HG02981 (cell line): Measurements from ENCODE around the gene USP43.
"Not testable (repeated sequence)": the region's sequence is repeated elsewhere in the genome, so short reads cannot be mapped to it uniquely, and the experiment has no call there.

Experiments
- ATAC-seq: cut with Tn5 transposase; IDR thresholded peaks from one replicate; pipeline ENCODE4 v1.9.1; 2021; ENCODE audit warnings: mild to moderate bottlenecking, moderate library complexity; ENCODE audit not compliant: unreplicated experiment

The USP43 gene

DNA sequence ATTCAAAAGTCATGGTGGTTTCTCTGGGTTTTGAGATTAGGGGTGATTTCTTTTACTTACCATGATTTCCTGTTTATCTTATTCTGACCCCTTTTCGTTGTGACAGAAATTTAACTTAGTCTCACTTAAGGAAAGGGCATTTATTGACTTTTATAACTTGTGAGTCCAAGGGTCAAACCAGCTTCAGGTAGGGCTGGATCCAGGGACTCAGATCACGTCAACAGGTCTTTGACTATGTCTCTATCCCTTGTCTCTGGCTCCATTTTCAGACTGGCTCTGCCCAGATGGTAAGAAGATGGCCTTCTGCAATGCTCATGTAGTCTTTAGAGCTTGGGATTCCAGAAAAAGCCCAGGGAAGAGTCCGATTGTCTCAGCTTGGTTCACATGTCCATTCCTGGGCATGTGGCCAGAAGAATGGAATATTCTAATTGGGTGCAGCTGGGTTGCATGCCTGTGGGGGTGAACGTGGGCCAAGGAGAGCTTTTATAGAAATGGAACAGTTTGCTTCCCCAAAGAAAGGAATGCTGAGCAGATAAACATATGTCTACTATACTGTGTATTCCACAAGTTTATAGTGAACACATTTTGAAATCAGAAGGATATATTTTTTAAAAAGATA, 13.4 kb downstream of the USP43 start:
- ATAC-seq = no peak

DNA sequence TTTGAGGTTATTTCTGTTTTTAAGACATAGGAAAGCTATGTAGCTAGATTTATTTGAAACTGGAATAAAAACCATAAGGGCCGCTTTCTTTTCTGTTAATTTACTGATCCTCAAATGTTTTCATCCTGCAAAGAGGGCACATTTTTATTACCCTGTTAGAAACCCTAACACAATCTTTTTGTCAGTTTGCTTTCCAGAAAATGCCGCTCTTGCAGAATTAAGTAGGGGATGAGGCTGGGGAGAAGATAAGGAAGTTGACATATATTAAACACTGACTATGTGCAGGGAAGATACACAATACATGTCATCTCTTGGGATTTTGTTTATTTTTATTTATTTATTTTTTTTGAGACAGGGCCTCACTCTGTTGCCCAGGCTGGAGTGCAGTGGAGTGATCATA, 15.7 kb downstream of the USP43 start:
- ATAC-seq = no peak

DNA sequence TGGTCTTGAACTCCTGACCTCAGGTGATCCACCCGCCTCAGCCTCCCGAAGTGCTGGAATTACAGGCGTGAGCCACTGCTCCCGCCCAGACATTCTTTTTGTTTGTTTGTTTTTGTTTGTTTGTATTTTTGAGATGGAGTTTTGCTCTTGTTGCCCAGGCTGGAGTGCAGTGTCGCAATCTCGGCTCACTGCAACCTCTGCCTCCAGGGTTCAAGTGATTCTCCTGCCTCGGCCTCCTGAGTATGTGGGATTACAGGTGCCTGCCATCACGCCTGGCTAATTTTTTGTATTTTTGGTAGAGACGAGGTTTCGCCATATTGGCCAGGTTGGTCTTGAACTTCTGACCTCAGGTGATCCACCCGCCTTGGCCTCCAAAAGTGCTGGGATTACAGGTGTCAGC, 18.2 kb downstream of the USP43 start:
- ATAC-seq = not testable (repeated sequence)

DNA sequence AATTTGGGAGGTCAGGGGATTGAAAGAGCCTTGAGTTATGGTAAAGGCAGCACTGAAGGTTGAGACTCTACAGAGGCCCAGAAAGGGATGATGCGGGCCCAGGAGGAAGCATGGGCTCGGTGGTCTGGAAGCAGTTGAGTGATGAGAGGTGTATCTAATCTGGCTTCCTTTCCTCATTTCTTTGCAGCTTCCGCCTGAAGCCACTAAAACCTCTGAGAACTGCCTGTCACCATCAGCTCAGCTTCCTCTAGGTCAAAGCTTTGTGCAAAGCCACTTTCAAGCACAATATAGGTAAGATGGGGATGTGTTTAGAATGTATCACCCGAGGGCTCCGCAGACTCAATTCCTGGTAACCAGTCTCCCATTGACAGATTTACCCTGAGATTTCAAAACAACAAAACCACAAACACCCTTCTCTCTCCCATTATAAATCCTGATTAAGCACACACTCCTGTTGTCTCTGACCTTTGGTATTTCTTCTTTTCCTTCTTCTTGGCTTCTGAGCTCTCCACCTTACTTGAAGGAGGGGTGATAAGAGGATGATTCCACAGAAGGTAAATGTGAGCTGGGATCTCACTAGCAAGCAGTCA, 21.2 kb downstream of the USP43 start:
- no peak for ATAC-seq

DNA sequence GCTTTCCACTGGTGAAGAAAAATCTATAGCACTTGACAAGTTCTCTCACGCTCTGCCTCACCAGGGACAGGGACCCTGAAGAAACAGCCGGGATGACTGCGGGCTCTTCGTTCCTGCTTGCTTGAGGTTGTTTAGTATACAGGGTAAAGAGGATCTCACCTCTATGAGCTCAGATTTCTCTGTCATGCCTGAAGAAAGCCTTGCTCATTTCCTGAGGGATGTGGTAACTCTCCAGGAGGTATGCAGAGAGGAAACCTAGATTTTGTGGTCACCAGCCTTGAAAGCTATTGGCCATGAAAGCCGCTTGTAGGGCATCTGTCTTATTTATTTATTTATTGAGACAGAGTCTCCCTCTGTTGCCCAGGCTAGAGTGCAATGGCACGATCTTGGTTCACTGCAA, 23.2 kb downstream of the USP43 start:
- ATAC-seq = no peak

DNA sequence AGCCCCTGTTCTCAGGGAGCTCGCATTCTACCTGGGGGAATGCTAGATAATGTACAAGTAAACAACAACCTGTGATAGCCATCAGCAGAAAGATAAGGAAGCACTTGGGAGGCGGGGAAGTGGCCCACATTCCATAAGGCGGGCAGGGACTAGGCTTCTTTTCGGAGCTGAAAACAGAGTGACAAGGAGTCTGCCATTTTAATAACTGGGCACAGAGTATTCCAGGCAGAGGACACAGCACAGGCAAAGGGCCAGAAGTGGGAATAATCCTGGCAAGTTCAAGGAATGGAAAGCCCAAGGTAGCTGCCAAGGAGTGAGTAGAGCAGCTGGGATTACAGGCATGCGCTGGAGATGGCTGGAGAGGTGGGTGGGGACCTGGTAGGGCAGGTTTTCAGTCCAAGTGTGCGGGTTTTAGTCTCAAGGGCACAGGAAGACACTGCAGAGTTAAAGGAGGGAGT, 24.3 kb downstream of the USP43 start:
- ATAC-seq = no peak

DNA sequence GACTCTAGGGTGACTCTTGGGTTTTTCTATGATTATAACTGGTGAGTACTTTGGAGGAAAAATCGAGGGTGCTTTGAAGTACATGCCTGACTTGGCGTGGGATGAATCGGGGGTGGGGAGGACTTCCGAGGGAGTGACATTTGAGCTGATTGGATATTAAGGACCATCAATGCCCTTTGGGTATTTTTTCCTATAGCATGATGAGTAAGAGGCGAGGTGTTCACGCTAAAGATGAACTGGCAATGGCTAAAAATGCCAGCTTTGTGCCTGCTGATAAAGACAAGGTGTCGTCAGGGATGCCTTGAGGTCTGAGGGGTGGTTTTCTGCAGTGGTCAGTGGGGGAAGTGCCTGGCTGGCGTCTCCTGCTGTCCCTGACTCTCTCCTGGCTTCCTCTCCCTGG, 25.3 kb downstream of the USP43 start:
- ATAC-seq = no peak

DNA sequence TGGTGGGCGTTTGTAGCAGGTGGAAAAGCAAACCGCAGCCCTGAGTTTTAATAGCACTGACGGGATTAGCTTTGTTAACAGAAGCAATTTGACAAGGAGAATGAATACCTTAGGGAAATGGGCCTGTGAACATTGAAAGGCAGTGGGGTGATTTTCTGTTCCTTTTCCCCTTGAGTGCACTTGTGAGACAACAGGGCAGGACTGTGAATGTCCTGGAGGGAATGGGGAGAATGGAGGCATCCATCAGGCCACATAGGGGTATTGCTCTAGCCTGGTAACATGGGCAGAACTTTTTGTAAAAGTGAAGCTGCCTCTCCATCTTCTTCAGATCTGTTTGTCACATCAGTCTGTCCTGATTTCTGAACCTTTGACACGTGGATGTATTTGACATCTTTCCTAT, 26.2 kb downstream of the USP43 start:
- no peak for ATAC-seq

DNA sequence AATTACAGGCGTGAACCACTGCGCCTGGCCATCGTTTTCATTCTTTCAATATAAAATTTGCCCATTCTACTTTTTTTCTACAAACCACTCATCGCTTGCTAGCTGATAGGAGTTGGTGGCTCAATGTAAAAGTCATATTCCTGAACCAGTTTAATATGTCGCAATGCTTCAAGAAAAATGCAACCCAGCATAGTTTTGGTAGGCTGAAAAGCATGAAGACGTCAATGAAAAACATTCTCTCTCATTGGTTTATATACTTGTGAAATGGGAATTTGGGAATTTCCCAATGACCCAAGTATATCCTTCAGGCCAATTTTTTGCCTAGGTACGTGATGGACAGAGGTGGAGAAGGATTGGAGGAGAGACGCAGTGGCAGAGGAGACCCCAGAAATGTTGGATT, 26.9 kb downstream of the USP43 start:
- ATAC-seq = no peak

DNA sequence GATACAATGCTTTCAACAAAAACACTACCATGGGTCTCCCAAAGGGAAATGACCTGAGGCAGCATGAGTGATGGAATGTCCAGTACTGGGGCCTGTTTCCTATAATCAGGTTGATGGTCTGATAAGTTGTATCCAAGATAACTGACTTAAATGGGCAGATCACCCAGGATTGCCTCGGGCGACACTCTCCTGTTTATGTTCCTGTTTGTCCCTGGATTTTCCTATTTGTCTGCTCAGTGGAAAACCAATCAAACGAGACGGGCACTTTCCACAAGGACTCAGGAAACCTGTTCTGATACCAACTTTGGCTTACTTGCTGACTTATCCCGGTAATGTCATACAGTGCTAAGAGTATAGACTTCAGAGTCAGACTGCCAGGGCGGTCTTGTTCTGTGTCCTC, 27.4 kb downstream of the USP43 start:
- no peak for ATAC-seq

DNA sequence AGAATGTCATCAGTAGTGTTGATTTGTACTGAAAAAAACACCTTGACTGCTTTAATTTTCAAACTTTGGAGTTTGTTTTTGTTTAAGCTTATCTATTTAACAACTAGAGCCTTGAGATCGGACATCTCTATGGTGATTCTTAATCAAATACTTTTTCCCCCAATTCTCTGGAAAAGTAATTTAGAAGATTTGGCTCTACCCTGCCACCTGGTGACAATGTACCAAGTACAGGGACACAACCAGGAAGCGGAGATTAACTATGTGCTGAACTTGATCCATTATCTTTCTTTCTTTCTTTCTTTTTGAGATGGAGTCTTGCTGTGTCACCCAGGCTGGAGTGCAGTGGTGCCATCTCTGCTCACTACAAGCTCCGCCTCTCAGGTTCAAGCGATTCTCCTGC, 30.8 kb downstream of the USP43 start:
- ATAC-seq = no peak

DNA sequence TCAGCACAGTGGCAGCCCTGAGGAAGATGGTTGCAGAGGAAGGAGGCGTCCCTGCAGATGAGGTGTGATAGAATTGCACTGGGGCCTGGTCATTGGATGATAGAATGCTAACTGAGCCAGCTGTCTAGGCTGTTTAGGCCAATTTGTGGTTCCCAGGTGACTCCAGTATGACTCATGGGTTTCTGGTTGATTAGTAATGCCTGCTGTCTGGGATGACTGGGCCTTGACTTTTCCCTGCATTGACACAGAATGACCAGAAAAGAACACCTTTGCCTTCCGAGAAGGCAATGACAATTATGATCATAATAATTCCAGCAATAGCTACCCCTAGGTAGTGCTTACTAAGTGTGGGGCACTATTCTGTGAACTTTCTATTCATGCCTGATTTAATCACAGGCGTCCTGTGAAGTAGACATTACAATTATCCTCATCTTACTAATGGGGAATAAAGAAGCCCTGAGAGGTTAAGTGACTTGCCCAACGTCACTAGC, 31.5 kb downstream of the USP43 start:
- ATAC-seq = no peak

DNA sequence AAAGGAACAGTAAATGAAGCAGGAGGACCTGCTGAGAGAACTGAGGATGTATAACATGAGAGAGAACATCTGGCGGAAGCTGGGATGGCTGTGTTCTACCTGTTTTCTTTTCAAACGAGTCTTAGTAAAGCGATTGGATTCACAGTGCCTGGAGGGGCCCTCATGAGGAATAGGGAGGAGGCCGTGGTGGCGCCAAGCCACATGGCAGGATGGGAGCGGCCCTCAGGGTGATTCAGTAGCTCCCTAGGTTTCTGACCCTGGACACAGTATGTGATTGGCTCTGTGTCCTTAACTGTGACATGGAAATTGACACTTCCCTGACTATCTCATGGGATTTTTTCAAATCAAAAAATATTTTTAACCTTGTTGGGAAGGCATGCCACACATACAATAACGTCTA, 32.1 kb downstream of the USP43 start:
- no peak for ATAC-seq

DNA sequence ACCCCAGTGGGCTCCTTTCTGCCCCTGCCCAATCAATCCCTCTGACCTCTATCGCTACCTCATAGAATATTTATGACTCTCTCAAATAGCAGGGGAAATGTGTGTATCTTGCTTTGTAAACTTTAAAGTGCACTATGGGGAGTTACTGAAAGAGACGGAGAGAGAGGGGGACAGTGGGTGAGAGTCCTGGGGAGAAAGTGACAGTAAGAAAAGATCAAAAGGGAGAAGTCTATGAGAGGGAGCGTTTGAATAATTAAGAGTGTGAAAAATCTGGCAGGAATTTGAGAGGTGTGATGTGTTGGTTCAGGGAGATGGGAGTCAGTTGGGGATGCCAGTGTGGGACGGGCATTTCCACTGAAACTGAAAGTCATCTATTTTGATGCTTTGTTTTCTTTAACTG, 32.6 kb downstream of the USP43 start:
- no peak for ATAC-seq

DNA sequence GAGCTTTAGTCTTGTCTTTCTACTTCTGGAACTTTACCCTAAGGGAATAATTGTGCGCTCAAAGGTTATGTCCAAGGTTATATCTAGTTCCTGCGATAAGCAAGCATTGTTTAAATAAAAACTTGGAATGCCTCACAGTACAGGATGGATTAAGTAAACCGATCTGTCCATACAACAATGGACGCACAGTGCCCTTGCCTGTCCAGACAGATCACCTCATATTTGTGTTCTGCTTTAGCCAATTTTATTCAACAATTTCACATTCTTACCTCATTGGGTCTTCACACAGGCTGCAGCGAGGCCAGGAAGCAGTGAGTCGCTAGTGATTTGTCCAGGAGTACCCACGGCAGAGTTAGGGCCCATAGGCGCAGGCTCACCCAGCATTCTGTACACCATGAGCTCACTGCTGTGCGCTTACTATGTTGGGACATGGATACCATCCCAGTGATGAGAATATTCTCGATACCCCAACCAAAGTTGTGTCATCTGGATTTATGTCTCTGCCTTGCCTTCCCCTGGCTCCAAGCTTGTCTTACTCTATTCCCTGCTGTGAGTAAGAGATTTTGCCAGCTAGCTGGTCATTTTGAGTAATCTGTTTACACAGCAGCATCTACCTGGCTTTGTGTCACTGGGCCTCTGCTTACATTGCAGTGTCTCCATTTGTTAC, 39.8 kb downstream of the USP43 start:
- no peak for ATAC-seq

DNA sequence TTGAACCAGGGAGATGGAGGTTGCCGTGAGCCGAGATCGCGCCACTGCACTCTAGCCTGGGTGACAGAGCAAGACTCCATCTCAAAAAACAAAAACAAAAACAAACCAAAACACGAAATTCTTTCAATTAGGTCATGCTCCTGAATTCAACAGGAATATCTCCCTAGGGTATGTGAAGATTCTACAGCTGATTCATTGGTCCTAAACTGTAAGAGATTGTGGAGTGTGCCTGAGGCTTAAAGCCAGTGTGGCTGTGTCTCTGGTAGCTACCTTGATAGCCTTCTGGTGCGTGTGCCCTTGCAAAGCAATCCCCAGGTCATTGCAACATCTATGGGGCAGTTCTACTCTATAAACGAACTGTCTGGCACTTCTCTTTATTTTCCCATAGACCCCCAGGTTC, 48.4 kb downstream of the USP43 start:
- ATAC-seq = no peak

DNA sequence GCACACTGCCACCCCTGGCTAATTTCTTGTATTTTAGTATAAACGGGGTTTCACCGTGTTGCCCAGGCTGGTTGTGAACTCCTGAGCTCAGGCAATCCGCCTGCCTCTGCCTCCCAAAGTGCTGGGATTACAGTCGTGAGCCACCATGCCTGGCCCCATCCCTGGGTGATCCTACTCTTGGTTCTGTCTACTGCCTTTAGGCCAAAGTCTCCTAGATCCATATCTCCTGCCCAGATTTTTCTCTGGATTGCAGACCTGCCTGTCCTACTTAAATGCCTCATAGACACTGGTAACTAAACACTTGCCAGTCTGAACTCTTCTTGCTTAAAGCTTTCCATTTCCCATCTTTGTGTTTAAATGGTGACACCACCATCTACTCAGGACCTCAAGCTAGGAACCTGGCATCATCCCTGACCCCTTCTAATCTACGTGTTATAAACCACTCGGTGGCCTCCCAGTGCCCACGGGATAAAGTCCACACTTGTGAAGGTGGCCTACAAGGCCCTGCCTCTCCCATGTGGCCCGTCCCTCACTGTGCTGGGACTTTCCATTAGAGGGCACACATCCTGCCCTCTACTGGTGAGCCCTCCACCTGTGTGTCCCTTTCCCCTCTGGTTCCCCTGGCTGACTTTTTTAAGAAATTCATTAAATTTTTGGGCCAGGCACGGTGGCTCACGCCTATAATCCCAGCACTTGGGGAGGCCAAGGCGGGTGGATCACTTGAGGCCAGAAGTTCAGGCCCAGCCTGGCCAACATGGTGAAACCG, 51.1 kb downstream of the USP43 start:
- ATAC-seq = no peak

DNA sequence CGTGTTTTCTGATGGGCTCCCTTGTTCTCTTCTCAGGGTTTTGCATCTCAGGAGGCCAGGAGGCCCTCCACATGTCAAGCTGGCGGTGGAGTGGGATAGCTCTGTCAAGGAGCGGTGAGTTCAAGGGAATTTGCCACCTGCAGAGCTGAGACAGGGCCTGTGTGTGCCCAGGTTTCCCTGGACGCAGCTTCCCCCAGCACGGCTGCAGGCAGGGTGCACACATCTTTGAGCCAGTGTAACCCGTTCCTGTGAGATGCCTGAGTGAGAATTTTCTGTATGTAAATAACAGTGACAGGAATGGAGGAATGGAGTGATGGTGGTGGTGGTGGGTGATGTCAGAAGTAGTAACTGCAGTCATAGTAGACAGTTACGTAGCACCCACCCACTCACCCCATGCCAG, 54.8 kb downstream of the USP43 start:
- ATAC-seq = no peak

DNA sequence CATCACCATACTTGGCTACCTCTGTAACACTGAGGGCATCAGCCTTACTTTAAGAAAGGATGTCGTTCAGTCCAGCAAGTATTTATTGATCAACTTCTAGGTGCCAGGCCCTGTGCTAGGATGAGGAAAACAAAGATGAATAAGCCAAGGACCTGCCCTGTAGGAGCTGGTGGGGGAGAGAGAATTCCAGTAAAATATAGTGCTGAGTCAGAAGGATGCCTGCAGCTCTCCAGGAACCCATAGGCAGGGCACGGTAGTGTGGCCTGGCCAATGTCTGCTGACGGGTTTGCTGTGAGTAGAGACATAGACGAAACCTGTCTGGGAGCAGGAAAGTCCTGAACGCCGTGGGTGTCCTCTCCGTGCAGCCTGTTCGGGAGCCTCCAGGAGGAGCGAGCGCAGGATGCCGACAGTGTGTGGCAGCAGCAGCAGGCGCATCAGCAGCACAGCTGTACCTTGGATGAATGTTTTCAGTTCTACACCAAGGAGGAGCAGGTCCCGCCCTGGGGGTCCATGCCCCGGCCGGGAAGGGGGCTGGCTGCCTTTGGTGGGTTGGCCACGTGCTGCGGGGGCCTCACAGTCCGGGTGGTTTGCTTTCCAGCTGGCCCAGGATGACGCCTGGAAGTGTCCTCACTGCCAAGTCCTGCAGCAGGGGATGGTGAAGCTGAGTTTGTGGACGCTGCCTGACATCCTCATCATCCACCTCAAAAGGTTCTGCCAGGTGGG, 55.6 kb downstream of the USP43 start:
- ATAC-seq = no peak

DNA sequence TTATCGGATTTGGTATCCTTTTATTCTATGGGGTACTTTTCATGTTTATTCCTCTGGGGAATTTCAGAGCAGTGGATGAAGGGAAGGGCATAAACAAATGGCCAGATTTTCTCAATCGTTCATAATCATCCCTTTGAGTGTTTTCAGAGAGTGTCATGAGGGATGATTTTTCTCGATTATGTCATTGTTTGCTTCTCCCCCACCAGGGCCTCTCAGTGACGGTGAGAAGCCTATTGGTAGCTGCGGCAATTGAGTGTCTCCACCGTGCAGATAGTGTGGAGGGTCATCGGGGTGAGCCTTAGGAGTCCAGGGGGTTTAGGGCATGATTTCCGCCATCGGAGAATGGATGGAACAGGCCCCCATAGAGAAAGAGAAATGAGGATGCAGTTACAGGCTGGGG, 57.2 kb downstream of the USP43 start:
- ATAC-seq = no peak
